ENCODE results near the gene PRR23E.

GRCh38 chr3:127193775-127194174, 844 bp downstream of the PRR23E start:
- TF ChIP-seq POLR2A (IDR thresholded peaks at IDR 0.05) (no peak), POLR2AphosphoS5 (IDR thresholded peaks at IDR 0.05) (no peak), EP300 (IDR thresholded peaks at IDR 0.05) (no peak)
- TF ChIP-seq, protein P1, sequence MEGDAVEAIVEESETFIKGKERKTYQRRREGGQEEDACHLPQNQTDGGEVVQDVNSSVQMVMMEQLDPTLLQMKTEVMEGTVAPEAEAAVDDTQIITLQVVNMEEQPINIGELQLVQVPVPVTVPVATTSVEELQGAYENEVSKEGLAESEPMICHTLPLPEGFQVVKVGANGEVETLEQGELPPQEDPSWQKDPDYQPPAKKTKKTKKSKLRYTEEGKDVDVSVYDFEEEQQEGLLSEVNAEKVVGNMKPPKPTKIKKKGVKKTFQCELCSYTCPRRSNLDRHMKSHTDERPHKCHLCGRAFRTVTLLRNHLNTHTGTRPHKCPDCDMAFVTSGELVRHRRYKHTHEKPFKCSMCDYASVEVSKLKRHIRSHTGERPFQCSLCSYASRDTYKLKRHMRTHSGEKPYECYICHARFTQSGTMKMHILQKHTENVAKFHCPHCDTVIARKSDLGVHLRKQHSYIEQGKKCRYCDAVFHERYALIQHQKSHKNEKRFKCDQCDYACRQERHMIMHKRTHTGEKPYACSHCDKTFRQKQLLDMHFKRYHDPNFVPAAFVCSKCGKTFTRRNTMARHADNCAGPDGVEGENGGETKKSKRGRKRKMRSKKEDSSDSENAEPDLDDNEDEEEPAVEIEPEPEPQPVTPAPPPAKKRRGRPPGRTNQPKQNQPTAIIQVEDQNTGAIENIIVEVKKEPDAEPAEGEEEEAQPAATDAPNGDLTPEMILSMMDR (IDR thresholded peaks at IDR 0.05) = no peak
